ENCODE results near the gene RAB6B.

Gene RAB6B

GRCh38 chr3:133901083-133901482 is 5.4 kb upstream of the RAB6B start (continued):
- no peak for TF ChIP-seq KLF17 (tag by site-specific recombination; IDR thresholded peaks at IDR 0.05)
- TF ChIP-seq ZNF132 (tag by site-specific recombination; IDR thresholded peaks at IDR 0.05; ENCODE audit: borderline replicate concordance), result no peak
- no peak for TF ChIP-seq ZNF350 (tag by site-specific recombination; IDR thresholded peaks at IDR 0.05)
- no peak for TF ChIP-seq ZNF529 (tag by site-specific recombination; IDR thresholded peaks at IDR 0.05; ENCODE audit: insufficient replicate concordance)
- no peak for TF ChIP-seq ZNF660 (tag by site-specific recombination; IDR thresholded peaks at IDR 0.05)
- no peak for TF ChIP-seq ZNF513 (tag by site-specific recombination; IDR thresholded peaks at IDR 0.05)
- no peak for TF ChIP-seq PRDM6 (tag by site-specific recombination; IDR thresholded peaks at IDR 0.05)
- TF ChIP-seq ZIC2 (tag by site-specific recombination; IDR thresholded peaks at IDR 0.05), result no peak
- TF ChIP-seq ZNF670 (tag by site-specific recombination; IDR thresholded peaks at IDR 0.05; ENCODE audit: low read depth), result no peak
- no peak for TF ChIP-seq ZNF549 (tag by site-specific recombination; IDR thresholded peaks at IDR 0.05)
- no peak for TF ChIP-seq ZNF138 (tag by site-specific recombination; IDR thresholded peaks at IDR 0.05; ENCODE audit: borderline replicate concordance)
- TF ChIP-seq ZNF175 (tag by site-specific recombination; IDR thresholded peaks at IDR 0.05), result no peak

- H3K9me3 ChIP-seq (ENCODE audit: control insufficient read depth, insufficient read depth, low read depth, low read length), result no peaks in the 10 kb centered on the region
- no peak overlapping the region for H3K27ac ChIP-seq (ENCODE audit: extremely low read depth, low read depth, low read length)
- H3K4me3 ChIP-seq (ENCODE audit: low read depth, low read length), result no peak overlapping the region
- no peaks in the 10 kb centered on the region for H3K36me3 ChIP-seq (ENCODE audit: control insufficient read depth in 2 of 2, insufficient read depth in 1 of 2, low read length in 2 of 2)
- no peaks in the 10 kb centered on the region; the same call in 1 of the 2 replicates for H3K4me1 ChIP-seq (ENCODE audit: control insufficient read depth, insufficient read depth, low read length)
- POLR2A ChIA-PET, result no interaction called here
- no peak for TF ChIP-seq ZBTB6 (tag by site-specific recombination; IDR thresholded peaks at IDR 0.05)
- TF ChIP-seq PBX3 (CRISPR knock-in tag; IDR thresholded peaks at IDR 0.05), result no peak
- TF ChIP-seq ZFP37 (tag by site-specific recombination; IDR thresholded peaks at IDR 0.05), result no peak
- no peak for TF ChIP-seq MEIS1 (CRISPR knock-in tag; IDR thresholded peaks at IDR 0.05; ENCODE audit: borderline replicate concordance)
- TF ChIP-seq ZNF555 (tag by site-specific recombination; conservative IDR thresholded peaks at IDR 0.05), result no peak
- no peak for TF ChIP-seq ZXDB (tag by site-specific recombination; IDR thresholded peaks at IDR 0.05)
- no peak for TF ChIP-seq ZNF585B (tag by site-specific recombination; IDR thresholded peaks at IDR 0.05)
- TF ChIP-seq ZNF114 (tag by site-specific recombination; IDR thresholded peaks at IDR 0.05), result no peak
- TF ChIP-seq ZNF362 (tag by site-specific recombination; IDR thresholded peaks at IDR 0.05), result no peak
- CTCF ChIA-PET, result no interaction called here
Measured at GRCh38 chr3:133899311-133899710, 3.6 kb upstream of the RAB6B start.

Data from HEK293 (cell line).